HCT116 (cell line): Measurements from ENCODE around the gene OTUB2. TPM values are rescaled to one million over a fixed set of nuclear protein-coding genes. Genes with fewer than 3 reads are reported as not detected.

Experiments used
- ATAC-seq: fragments of 200-7000 bp; cut with Tn5 transposase; 2 replicates; pipeline ENCODE4 v1.9.1; 2020; ENCODE audit warnings: mild to moderate bottlenecking, moderate library complexity
- BruUV-seq: library from RNA; stranded (reverse); fragments of 400-500 nt; replicated peaks from 2 replicates; lab custom pipeline; 2021; lab: Mats Ljungman, UMichigan
- CTCF ChIA-PET: fragments of 300-600 bp; sonication (Branson Sonifier 250); formaldehyde crosslinking; loops from one replicate; lab custom pipeline; 2021; ENCODE audit warnings: antibody characterized with exemption; lab: Charles Lee
- POLR2A ChIA-PET: fragments of 300-600, 350-600 bp; sonication (Branson Sonifier 250); formaldehyde crosslinking; loops from one replicate; lab custom pipeline; 2021; ENCODE audit warnings: antibody characterized with exemption; lab: Charles Lee
- RAD21 ChIA-PET, 2 experiments: fragments of 300-600 bp; sonication (Branson Sonifier 250); formaldehyde crosslinking; loops; one replicate each; lab custom pipeline; 2023; ENCODE audit warnings: low total read pairs in 2 of 2; ENCODE audit not compliant: uncharacterized antibody in 2 of 2, unreplicated experiment in 2 of 2, low non-redundant PET in 1 of 2; lab: Charles Lee
- DNase-seq: peaks from one replicate; pipeline ENCODE4 v3.0.0-alpha.2; 2010; ENCODE audit warnings: low read depth, low spot score
- H2AFZ ChIP-seq: fragments of 200-600 bp; shearing (Covaris generic), sonication (generic); 2 replicates; pipeline ENCODE4 v1.6.1; 2017; ENCODE audit warnings: low read depth, mixed run types, mixed read lengths, antibody characterized with exemption, low read length; ENCODE audit not compliant: poor library complexity, severe bottlenecking
- H3K27ac ChIP-seq: 2 replicates; pipeline ENCODE4 v1.5.1; 2012; ENCODE audit warnings: low read depth, low read length
- H3K27me3 ChIP-seq: fragments of 200-600 bp; sonication (generic); 2 replicates; pipeline ENCODE4 v1.6.1; 2016; ENCODE audit warnings: mixed run types, low read length, mixed read lengths; ENCODE audit not compliant: insufficient read depth
- H3K36me3 ChIP-seq, 2 experiments: fragments of 200-500 bp in 1 of 2; fragments of 200-600 bp in 1 of 2; sonication (Bioruptor generic) in 1 of 2; sonication (generic) in 1 of 2; 2 replicates each; pipeline versions ENCODE4 v1.5.1 to v1.6.1; 2014 to 2016; ENCODE audit warnings: low read length in 2 of 2, inconsistent platforms in 1 of 2, mixed read lengths in 1 of 2, mixed run types in 1 of 2; ENCODE audit not compliant: insufficient read depth in 2 of 2, control insufficient read depth in 1 of 2
- H3K4me1 ChIP-seq, 2 experiments: fragments of 200-600 bp in 1 of 2; sonication (generic) in 1 of 2; 2 replicates each; pipeline versions ENCODE4 v1.5.1 to v1.6.1; 2012 to 2017; ENCODE audit warnings: low read length in 2 of 2, inconsistent platforms in 1 of 2, mild to moderate bottlenecking in 1 of 2, mixed read lengths in 1 of 2, mixed run types in 1 of 2, moderate library complexity in 1 of 2; ENCODE audit not compliant: insufficient read depth in 2 of 2, control insufficient read depth in 1 of 2
- H3K4me2 ChIP-seq: fragments of 200-600 bp; sonication (generic); 2 replicates; pipeline ENCODE4 v1.6.1; 2017; ENCODE audit warnings: mixed run types, low read length, mixed read lengths
- H3K4me3 ChIP-seq, 2 experiments: fragments of 200-600 bp in 1 of 2; sonication (generic) in 1 of 2; replicated peaks in 1 of 2; 2 replicates each; pipeline ENCODE4 v1.5.1; 2011 to 2016; ENCODE audit warnings: low read length in 2 of 2, control low read depth in 1 of 2, low read depth in 1 of 2, mild to moderate bottlenecking in 1 of 2, mixed read lengths in 1 of 2, mixed run types in 1 of 2
- H3K79me2 ChIP-seq: fragments of 200-600 bp; sonication (generic); 2 replicates; pipeline ENCODE4 v1.6.1; 2017; ENCODE audit warnings: mild to moderate bottlenecking, mixed run types, low read length, moderate library complexity, mixed read lengths; ENCODE audit not compliant: insufficient read depth
- H3K9ac ChIP-seq: fragments of 200-600 bp; sonication (generic); 2 replicates; pipeline ENCODE4 v1.6.1; 2016; ENCODE audit warnings: low read length, mixed read lengths
- H3K9me2 ChIP-seq: fragments of 200-600 bp; sonication (generic), shearing (Covaris generic); 2 replicates; pipeline ENCODE4 v1.6.1; 2017; ENCODE audit warnings: mixed run types, mild to moderate bottlenecking, moderate library complexity; ENCODE audit not compliant: insufficient read depth
- H3K9me3 ChIP-seq, 2 experiments: fragments of 200-500 bp in 1 of 2; fragments of 200-600 bp in 1 of 2; sonication (Bioruptor generic) in 1 of 2; sonication (generic) in 1 of 2; 2 replicates each; pipeline ENCODE4 v1.6.1; 2014 to 2017; ENCODE audit warnings: low read length in 2 of 2, mixed read lengths in 2 of 2, inconsistent platforms in 1 of 2, low read depth in 1 of 2, mild to moderate bottlenecking in 1 of 2, mixed run types in 1 of 2, moderate library complexity in 1 of 2; ENCODE audit not compliant: control insufficient read depth in 1 of 2, insufficient read depth in 1 of 2
- H4K20me1 ChIP-seq: fragments of 200-600 bp; sonication (generic), shearing (Covaris generic); 2 replicates; pipeline ENCODE4 v1.6.1; 2017; ENCODE audit warnings: mixed run types, mild to moderate bottlenecking, moderate library complexity; ENCODE audit not compliant: insufficient read depth
- EGR1 ChIP-seq: IDR thresholded peaks from 2 replicates; pipeline ENCODE4 v1.6.1; 2012; ENCODE audit warnings: low read depth
- EZH2 ChIP-seq: fragments of 200-600 bp; sonication (generic); IDR thresholded peaks from 2 replicates; pipeline ENCODE4 v1.6.1; 2017; ENCODE audit warnings: antibody characterized with exemption, mixed run types
- EZH2phosphoT487 ChIP-seq: fragments of 200-600 bp; IDR thresholded peaks from 2 replicates; pipeline ENCODE4 v1.6.1; 2018; ENCODE audit warnings: antibody characterized with exemption, borderline replicate concordance
- JUND ChIP-seq: IDR thresholded peaks from 2 replicates; pipeline ENCODE4 v1.6.1; 2012
- MAX ChIP-seq: IDR thresholded peaks from 2 replicates; pipeline ENCODE4 v1.6.1; 2012
- POLR2A ChIP-seq: IDR thresholded peaks from 2 replicates; pipeline ENCODE4 v1.7.0; 2011; ENCODE audit warnings: borderline replicate concordance; ENCODE audit not compliant: insufficient read depth, insufficient read length; ENCODE audit errors: extremely low read depth
- POLR2AphosphoS5 ChIP-seq: IDR thresholded peaks from 2 replicates; pipeline ENCODE4 v1.6.1; 2011; ENCODE audit warnings: mild to moderate bottlenecking, low read depth, low read length, moderate library complexity
- RAD21 ChIP-seq: IDR thresholded peaks from 2 replicates; pipeline ENCODE4 v1.6.1; 2012; ENCODE audit warnings: low read depth, mild to moderate bottlenecking
- SIN3A ChIP-seq: IDR thresholded peaks from 2 replicates; pipeline ENCODE4 v1.6.1; 2012; ENCODE audit warnings: low read depth
- YY1 ChIP-seq: IDR thresholded peaks from 2 replicates; pipeline ENCODE4 v1.6.1; 2011; ENCODE audit warnings: low read length, low read depth, moderate library complexity, mild to moderate bottlenecking; ENCODE audit not compliant: insufficient replicate concordance; ENCODE audit errors: extremely low read depth
- ZFX ChIP-seq: fragments of 450-650 bp; IDR thresholded peaks from 2 replicates; pipeline ENCODE4 v1.6.1; 2017
- ZNF274 ChIP-seq: fragments of 200-500 bp; sonication (Bioruptor generic); IDR thresholded peaks from 2 replicates; pipeline ENCODE4 v1.6.1; 2014; ENCODE audit warnings: mild to moderate bottlenecking, low read depth, low read length, inconsistent platforms
- intact Hi-C: fragments of 100-400 bp; cut with micrococcal nuclease; formaldehyde crosslinking; loops from 2 replicates; pipeline ENCODE4 v1.10.0; 2022
- total RNA-seq: library from RNA; stranded (reverse); gene quantifications from one replicate; pipeline ENCODE4 v1.2.1, GENCODE V29; 2021; ENCODE audit not compliant: unreplicated experiment
- TF ChIP-seq, protein P1 (sequence below): IDR thresholded peaks from 2 replicates; pipeline ENCODE4 v1.6.1; 2011; ENCODE audit warnings: mild to moderate bottlenecking, low read length, moderate library complexity; ENCODE audit not compliant: insufficient replicate concordance; ENCODE audit errors: extremely low read depth
- TF ChIP-seq, protein P2 (sequence below): IDR thresholded peaks from 2 replicates; pipeline ENCODE4 v1.6.1; 2012

Gene OTUB2
- total RNA-seq, 1 experiment from 2014 or later = 6.6 TPM

GRCh38 chr14:94054401-94054800 lies 28.3 kb downstream of the OTUB2 start:
- RAD21 ChIA-PET = no interaction called here
- POLR2A ChIA-PET = no interaction called here

GRCh38 chr14:94054936-94055335 lies 28.8 kb downstream of the OTUB2 start:
- H3K4me3 ChIP-seq = no peak overlapping the region
- no peaks in the 10 kb centered on the region for H4K20me1 ChIP-seq
- RAD21 ChIA-PET = no interaction called here
- H3K79me2 ChIP-seq = peaks cover 19% of the 10 kb centered on the region; the same call in 1 of the 2 replicates
- TF ChIP-seq EZH2 (no peak), POLR2AphosphoS5 (no peak), RAD21 (no peak), JUND (no peak), SIN3A (no peak), POLR2A (no peak), YY1 (no peak), MAX (no peak), EGR1 (no peak), ZFX (no peak), EZH2phosphoT487 (no peak)
- TF ChIP-seq, protein P1, sequence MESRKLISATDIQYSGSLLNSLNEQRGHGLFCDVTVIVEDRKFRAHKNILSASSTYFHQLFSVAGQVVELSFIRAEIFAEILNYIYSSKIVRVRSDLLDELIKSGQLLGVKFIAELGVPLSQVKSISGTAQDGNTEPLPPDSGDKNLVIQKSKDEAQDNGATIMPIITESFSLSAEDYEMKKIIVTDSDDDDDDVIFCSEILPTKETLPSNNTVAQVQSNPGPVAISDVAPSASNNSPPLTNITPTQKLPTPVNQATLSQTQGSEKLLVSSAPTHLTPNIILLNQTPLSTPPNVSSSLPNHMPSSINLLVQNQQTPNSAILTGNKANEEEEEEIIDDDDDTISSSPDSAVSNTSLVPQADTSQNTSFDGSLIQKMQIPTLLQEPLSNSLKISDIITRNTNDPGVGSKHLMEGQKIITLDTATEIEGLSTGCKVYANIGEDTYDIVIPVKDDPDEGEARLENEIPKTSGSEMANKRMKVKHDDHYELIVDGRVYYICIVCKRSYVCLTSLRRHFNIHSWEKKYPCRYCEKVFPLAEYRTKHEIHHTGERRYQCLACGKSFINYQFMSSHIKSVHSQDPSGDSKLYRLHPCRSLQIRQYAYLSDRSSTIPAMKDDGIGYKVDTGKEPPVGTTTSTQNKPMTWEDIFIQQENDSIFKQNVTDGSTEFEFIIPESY = no peak
- TF ChIP-seq, protein P2, sequence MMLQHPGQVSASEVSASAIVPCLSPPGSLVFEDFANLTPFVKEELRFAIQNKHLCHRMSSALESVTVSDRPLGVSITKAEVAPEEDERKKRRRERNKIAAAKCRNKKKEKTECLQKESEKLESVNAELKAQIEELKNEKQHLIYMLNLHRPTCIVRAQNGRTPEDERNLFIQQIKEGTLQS = no peak
- TF ChIP-seq, all 23 proteins: peak for 0
- H3K36me3 ChIP-seq = peaks cover 50 to 73% of the 10 kb centered on the region in 2 experiments
- no peaks in the 10 kb centered on the region for H3K9me3 ChIP-seq
- no peaks in the 10 kb centered on the region for H3K4me1 ChIP-seq
- ChIA-PET POLR2A (no interaction called here), CTCF (no interaction called here)
- H3K27ac ChIP-seq = no peak overlapping the region
- no peaks in the 10 kb centered on the region for H3K27me3 ChIP-seq
- no peak overlapping the region for H3K4me2 ChIP-seq
- H3K9ac ChIP-seq = no peak overlapping the region
- intact Hi-C loops = no loop called here
- no peaks in the 10 kb centered on the region for H3K9me2 ChIP-seq
- ATAC-seq (no peak), DNase-seq (no peak)
- BruUV-seq = no TSS peak
- no peak overlapping the region for H2AFZ ChIP-seq

More at GRCh38 chr14:94054401-94054800, 28.3 kb downstream of the OTUB2 start:
- no peaks in the 10 kb centered on the region for H4K20me1 ChIP-seq
- CTCF ChIA-PET = interaction anchor here (2.0 kb wide), 1 partner anchor 82 kb away, joined by 9 read pairs; no protein-coding TSS in a partner anchor
- H3K9me3 ChIP-seq = no peaks in the 10 kb centered on the region
- peaks cover 13% of the 10 kb centered on the region; the same call in 1 of the 2 replicates for H3K79me2 ChIP-seq
- no peak for TF ChIP-seq ZNF274
- BruUV-seq = no TSS peak
- no peak overlapping the region for H2AFZ ChIP-seq
- no peak for DNase-seq
- no peaks in the 10 kb centered on the region for H3K4me1 ChIP-seq
- H3K4me2 ChIP-seq = no peak overlapping the region
- ATAC-seq = no peak
- no peaks in the 10 kb centered on the region for H3K27me3 ChIP-seq
- intact Hi-C loops = no loop called here
- H3K9me2 ChIP-seq = no peaks in the 10 kb centered on the region
- no peak overlapping the region for H3K27ac ChIP-seq
- no peak overlapping the region for H3K4me3 ChIP-seq
- no peak overlapping the region for H3K9ac ChIP-seq
- H3K36me3 ChIP-seq = peaks cover 47 to 73% of the 10 kb centered on the region in 2 experiments; a peak in 3 of 4 replicates
